NCI-H187 treated with DMSO at 0.1 percent for 48 hours (cell line): ENCODE measurements around the gene PRKAR2B.
"Not testable (repeated sequence)": the region's sequence is repeated elsewhere in the genome, so short reads cannot be mapped to it uniquely, and the experiment has no call there.

ENCODE experiments used
- DNase-seq: peaks from one replicate; lab custom pipeline; 2025; lab: John Stamatoyannopoulos, UW

The PRKAR2B gene

GRCh38 chr7:107027208-107027607, 17.3 kb upstream of the PRKAR2B start:
- DNase-seq: no peak

DNA sequence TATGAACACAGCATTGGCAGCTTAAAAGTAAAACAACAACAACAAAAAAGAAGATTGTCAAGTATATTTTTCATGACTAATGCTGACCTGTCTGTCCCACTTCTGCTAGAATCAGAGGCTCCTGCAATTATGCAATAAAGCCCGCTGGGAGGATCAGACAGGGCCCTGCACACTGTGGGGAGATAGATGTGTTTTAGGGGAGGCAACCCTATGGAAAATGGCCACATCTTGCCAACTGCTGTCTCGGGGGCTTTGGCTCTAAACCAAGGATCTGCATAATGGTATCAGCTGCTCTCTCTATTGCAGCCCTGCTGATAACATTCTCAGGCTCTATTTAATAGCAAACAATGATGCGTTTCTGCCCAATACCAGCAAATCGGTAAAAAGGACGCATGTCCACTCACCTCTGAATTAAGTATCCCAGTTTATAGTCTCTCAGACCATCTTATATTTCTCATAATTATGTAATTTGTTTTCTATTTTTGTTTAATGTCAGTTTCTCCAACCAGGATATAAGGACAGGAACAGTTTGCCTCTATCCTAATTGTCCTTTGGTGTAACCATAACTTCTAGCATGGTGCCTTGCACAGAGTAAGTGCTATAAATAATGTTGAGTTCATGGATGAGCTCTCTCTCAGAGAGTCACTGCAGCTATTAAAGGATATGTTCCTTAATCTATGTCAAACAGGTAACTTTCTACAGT, 15.3 kb upstream of the PRKAR2B start:
- no peak for DNase-seq

DNA sequence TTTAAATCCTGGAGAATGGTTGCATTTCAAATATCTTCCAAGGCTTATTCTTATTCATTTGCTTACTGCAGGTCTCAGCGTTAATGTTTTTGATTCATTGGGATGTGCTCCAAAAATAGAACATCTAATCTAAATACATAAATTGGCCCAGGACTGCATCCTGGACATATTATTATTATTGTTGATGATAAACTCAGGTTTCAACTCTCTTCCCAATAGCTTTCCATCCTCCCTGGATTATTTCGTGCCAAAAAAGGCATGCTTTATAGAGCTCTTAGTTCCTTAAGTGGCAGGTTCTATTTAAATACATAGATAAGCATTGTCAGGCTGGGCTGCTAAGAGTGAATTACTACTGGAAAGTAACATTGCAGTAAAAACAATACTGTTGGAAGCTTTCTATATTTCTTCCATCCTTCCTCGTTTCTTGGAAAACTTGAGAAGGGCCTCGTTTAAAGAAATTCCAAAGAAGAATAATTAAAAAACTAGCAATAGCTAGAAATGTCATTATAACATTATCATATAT, 14.7 kb upstream of the PRKAR2B start:
- DNase-seq: no peak

- no peak for DNase-seq
Measured at GRCh38 chr7:107032050-107032449, 12.5 kb upstream of the PRKAR2B start.

DNA sequence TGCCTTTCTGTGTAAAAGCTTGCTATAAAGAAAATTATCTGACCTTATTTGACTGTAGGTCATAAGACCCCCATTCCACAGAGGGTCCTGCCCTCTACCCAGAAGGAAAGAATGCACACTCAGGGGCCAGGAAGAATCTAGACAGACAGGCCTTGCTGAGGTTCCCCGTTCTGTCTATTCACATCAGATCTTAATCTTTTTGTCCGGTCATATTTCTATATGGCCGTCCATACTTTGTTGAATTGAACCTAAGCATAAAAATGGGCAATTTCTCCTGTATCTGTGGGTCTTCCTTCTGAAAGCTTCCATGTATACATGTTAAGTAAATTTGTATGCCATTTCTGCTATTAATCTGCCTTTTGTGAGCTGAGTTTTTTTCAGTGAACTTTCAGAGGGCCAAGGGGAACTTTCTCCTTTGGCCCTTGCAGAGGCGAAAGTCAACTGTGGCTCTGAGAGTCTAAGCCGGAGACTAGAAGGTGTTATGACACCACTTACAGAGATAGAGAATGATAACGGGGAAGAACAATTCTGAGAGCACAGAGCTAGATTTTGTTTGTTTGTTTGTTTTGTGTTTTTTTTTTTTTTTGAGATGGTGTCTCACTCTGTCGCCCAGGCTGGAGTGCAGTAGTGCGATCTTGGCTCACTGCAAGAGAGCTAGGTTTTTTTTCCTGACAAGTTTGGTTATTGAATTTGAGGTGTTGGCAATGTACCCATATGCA, 11.6 kb upstream of the PRKAR2B start:
- no peak for DNase-seq

DNA sequence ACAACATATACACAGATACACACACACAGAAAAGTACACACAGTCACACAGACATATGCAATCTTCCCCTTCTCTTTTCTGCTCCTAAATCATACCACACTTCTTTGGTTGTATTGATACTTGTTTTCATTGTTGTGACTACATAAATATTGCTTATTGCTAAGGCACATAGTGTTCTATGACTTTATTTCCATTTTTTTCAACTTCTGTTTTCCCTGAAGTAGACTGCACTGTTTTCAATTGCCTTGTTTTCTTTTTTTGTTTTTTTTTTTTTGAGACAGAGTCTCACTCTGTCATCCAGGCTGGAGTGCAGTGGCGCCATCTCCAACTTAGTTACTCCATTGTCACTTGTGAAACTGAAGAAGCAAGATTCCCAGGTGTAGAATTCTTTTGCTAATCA, 10.0 kb upstream of the PRKAR2B start:
- DNase-seq: no peak

DNA sequence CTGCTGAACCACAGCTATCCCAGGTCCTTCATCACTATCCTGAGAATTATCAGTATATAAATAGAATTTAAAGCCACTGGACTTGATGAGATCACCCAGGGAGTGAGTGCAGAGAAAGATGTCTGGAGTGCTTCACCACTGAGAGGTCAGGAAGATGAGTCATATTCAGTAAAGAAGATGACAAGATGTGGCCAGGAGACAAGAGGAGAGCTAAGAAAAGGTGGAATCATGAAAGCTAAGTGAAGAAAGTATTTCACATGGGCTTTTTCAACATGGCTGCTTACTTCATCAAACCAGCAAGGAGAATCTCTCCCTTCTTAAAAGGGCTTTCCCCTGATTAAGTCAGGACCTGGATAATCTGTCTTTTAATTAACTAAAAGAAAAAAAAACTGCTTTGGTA, 9.1 kb upstream of the PRKAR2B start:
- DNase-seq: no peak

DNA sequence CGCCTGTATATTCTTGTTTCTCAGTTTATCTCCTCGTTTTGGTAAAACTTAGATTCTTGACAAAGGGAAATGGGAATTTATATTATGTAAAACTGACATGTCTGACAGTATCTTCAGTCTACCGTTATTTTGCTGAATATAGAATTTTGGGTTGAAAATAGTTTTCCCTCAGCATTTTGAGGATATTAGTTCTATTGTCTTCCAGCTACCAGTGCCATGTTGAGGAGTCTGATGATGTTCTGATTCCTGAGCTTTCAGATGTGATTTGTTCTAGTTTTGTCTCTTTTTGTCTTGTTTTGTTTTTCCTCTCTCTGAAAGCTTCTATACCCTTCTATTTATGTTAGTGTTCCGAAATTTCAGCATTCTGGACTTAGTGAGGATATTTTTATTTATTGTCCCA, 8.0 kb upstream of the PRKAR2B start:
- no peak for DNase-seq

GRCh38 chr7:107037717-107038603, 6.5 kb upstream of the PRKAR2B start:
- no peak for DNase-seq

- DNase-seq: no peak
Measured at GRCh38 chr7:107039199-107039900, 5.2 kb upstream of the PRKAR2B start.

DNA sequence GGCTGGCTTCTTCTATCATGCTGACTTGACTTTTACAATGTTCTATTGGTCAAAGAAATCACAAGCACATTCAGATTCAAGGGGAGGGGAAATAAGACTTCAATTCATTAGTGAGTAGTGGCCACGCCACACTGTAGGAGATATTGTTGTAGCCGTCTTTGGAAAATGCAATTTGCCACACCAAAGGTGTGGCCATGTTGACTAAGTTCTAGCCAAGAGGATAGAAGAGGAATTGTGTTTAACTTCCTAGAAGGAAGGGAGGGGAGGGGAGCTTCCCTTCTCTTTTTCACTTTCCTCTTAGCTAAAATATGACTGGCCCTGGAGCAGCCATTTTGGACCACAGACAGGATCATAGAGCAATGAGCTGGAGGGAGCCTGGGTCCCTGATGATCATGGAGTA, 3.4 kb upstream of the PRKAR2B start:
- DNase-seq: no peak

DNA sequence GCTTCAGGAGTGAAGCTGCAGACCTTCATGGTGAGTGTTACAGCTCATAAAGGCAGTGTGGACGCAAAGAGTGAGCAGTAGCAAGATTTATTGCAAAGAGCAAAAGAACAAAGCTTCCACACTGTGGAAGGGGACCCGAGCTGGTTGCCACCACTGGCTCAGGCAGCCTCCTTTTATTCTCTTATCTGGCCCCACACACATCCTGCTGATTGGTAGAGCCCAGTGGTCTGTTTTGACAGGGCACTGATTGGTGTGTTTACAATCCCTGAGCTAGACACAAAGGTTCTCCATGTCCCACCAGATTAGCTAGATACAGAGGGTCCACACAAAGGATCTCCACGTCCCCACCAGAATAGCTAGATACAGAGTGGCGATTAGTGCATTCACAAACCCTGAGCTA, 2.7 kb upstream of the PRKAR2B start:
- DNase-seq: not testable (repeated sequence)

DNA sequence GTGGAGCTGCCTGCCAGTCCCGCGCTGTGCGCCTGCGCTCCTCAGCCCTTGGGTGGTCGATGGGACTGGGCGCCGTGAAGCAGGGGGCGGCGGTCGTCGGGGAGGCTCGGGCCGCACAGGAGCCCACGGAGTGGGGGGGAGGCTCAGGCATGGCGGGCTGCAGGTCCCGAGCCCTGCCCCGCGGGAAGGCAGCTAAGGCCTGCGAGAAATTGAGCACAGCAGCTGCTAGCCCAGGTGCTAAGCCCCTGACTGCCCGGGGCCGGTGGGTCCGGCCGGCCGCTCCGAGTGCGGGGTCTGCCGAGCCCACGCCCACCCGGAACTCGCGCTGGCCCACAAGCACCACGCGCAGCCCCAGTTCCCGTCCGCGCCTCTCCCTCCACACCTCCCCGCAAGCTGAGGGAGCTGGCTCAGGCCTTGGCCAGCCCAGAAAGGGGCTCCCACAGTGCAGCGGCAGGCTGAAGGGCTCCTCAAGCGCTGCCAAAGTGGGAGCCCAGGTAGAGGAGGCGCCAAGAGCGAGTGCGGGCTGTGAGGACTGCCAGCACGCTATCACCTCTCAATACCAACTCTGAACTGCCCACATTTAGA, 2.1 kb upstream of the PRKAR2B start:
- DNase-seq: not testable (repeated sequence)

DNA sequence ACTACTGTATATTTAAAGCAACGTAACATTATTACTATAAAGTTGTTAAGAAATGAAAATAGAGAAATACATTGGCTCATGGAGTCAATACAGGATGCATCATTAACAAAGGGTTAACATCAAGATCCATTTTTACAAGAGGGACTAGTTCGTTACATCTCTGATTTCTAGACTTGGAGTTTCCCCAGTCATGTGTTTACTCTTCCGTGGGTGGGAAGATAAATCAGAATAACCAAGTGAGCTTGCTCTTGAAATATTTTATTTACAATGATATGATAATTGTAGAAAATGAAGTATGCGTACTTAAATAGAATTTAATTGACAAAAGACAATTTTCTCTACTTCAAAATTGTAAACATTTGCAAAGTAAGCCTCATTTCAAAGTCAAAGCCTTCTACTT, 1.0 kb upstream of the PRKAR2B start:
- DNase-seq: no peak

DNA sequence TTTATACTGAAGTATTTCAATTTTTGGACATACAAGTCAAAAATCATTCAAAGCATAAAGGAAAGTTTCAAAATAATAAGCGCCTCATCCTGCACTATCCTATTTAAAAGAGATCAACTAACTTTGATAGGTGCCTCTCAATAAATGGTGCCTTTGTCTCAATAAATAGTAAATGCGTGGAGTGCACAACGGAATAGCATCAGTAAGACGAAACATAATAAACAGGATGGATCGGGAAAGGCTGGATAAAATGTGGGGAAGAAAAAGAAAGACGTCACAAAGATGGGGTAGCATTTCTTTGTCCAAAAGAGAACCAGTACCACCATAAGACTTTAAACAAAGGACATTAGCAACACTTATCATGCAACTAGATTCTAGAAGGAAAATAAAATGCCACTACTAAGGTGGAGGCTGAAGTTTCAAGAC, 571 bp upstream of the PRKAR2B start:
- DNase-seq: no peak

- DNase-seq: no peak
Measured at GRCh38 chr7:107045195-107045960, 873 bp downstream of the PRKAR2B start.

DNA sequence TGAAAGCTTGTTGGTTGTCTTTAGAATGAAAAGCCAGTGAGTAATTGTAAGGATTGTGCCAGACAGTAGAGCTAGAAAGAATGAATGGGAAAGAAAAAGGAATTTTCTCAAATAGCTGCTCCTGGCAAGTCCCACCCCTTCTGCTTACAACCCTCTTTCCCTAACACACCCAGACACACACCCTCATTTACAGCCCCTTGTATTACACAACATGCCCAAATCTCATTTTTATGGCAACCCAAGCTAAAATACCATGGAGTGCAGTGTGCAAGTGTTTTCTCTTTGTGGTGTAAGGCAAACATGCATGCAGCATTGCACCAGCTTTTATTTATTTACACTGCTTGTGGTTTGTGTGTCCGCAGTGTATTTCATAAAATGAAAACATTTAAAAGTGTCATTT, 1.5 kb downstream of the PRKAR2B start:
- DNase-seq: no peak

DNA sequence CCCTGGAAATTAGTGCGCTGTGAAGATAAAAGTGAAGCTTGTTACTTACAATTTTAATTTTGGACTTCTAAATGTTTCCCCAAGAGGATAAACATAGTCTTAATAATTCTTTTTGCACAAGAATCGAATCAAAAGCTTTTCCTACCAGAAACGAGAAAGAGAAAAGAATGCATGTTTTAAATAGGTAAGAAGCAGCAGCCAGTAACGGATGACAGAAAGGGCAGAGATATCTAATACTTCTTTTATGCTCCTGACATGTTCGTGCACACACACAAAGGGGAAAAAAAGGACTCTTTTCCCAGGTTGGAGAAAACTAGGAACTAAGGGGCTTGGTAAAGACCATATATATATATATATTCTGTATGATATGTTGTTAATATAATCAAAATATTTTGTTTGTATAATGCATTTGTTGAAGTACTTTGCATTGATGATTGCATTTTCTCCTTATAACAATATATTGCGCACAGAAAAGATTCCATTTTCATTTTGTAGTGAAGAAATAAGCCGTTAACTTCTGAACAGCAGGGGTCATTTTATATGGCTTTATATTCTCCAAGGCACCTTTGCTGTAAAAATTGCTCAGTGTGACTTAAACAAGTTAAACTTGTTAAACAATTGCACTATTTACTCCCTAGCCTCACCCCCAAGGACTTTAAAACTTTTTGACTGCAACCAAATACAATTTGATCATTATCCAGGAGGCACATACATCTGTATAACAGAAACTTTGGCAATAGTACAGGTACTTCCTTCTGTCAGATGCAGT, 2.2 kb downstream of the PRKAR2B start:
- no peak for DNase-seq

DNA sequence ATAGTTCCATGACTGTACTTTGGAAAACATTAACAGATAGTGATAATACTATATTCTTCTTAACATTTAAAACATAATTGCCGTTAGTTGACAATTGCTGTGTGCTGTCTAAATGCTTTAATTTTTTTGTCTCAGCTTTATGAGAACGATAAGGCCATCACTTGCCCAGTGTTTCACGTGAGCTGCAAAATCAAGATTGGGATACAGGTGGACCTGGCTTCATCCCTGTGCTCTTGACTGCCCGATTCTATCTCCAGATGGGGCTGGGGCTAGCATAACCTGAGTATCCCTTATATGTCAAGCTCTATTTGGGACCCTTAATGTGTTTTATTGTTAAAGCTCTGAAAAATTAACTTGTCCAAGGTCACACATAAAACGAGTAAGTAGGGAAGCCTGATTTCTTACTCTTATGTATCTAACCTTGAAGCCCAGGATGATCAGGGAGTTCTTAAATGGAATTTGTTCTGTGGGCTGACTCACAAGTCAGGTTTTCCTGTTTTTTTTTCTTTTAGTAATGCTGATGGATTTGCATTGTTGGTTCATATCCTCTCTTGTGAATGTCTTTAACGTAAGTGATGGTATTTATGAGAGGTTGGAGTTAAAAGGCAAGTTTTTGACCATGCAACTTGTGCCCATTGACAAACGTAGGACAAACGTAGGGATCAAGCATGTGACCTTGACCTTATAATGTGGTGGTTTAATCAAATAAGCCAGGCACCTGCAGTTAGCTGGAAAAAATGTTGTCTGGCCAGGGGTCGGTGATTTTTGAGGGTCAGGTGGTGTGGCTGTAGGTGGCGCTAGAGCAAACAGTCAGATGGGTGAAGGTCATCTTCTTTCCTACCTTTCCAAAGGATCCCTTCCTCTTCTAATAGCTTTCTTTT, 3.6 kb downstream of the PRKAR2B start:
- DNase-seq: no peak
